Activated CD8-positive, alpha-beta memory T cell treated with anti-CD3 and anti-CD28 coated beads for 48 hours (primary cell): ENCODE measurements around the gene ZNF462.
"Not testable (repeated sequence)": the region's sequence is repeated elsewhere in the genome, so short reads cannot be mapped to it uniquely, and the experiment has no call there.

ENCODE experiments used
- DNase-seq, 3 experiments: peaks; one replicate each; pipeline ENCODE4 v3.0.0-alpha.2; 2020; ENCODE audit warnings: low read depth in 2 of 3, low spot score in 2 of 3

Gene ZNF462

GRCh38 chr9:106885451-106885850, 22.5 kb downstream of the ZNF462 start:
- DNase-seq: no peak

GRCh38 chr9:106886111-106887046, 23.4 kb downstream of the ZNF462 start:
- DNase-seq: no peak

- no peak for DNase-seq
These were observed 24.1 kb downstream of the ZNF462 start for GRCh38 chr9:106887066-106887465.

GRCh38 chr9:106889061-106889590, 26.2 kb downstream of the ZNF462 start:
- DNase-seq: no peak

- no peak for DNase-seq
These were observed 27.6 kb downstream of the ZNF462 start for GRCh38 chr9:106890608-106891007.

GRCh38 chr9:106891286-106891685, 28.3 kb downstream of the ZNF462 start:
- DNase-seq: no peak

- no peak for DNase-seq
These were observed 29.7 kb downstream of the ZNF462 start for GRCh38 chr9:106892632-106893031.

- no peak for DNase-seq
These were observed 30.1 kb downstream of the ZNF462 start for GRCh38 chr9:106893088-106893487.

- no peak for DNase-seq
These were observed 33.7 kb downstream of the ZNF462 start for GRCh38 chr9:106896695-106897094.

GRCh38 chr9:106897236-106897635, 34.3 kb downstream of the ZNF462 start:
- no peak for DNase-seq

- DNase-seq: no peak
These were observed 34.8 kb downstream of the ZNF462 start for GRCh38 chr9:106897751-106898150.

GRCh38 chr9:106900523-106900922, 37.6 kb downstream of the ZNF462 start:
- DNase-seq: not testable (repeated sequence)

- no peak for DNase-seq
These were observed 43.2 kb downstream of the ZNF462 start for GRCh38 chr9:106906129-106906528.

GRCh38 chr9:106911951-106912350, 49.0 kb downstream of the ZNF462 start:
- no peak for DNase-seq

GRCh38 chr9:106913276-106913675, 50.3 kb downstream of the ZNF462 start:
- DNase-seq: no peak

- no peak for DNase-seq
These were observed 52.9 kb downstream of the ZNF462 start for GRCh38 chr9:106915851-106916250.

- no peak for DNase-seq
These were observed 53.7 kb downstream of the ZNF462 start for GRCh38 chr9:106916466-106917235.

GRCh38 chr9:106918825-106919509, 56.0 kb downstream of the ZNF462 start:
- DNase-seq: no peak

GRCh38 chr9:106920091-106920490, 57.1 kb downstream of the ZNF462 start:
- DNase-seq: no peak

GRCh38 chr9:106920701-106921283, 57.8 kb downstream of the ZNF462 start:
- DNase-seq: no peak

GRCh38 chr9:106921341-106921899, 58.5 kb downstream of the ZNF462 start:
- DNase-seq: no peak
